Measurements from ENCODE around the gene DRC7.
"Not testable (repeated sequence)": the region's sequence is repeated elsewhere in the genome, so short reads cannot be mapped to it uniquely, and the experiment has no call there.

Gene DRC7

GRCh38 chr16:57740423-57741071 is 45.9 kb downstream of the DRC7 start:
- intact Hi-C loops (cut with DNase I), result no loop called here
- DNase-seq, result no peak

- intact Hi-C loops (cut with DNase I), result no loop called here
- DNase-seq, result no peak
Observed at GRCh38 chr16:57741660-57742191, 47.1 kb downstream of the DRC7 start.

GRCh38 chr16:57742543-57742942 is 47.9 kb downstream of the DRC7 start:
- intact Hi-C loops (cut with DNase I), result no loop called here
- no peak for DNase-seq

- intact Hi-C loops (cut with DNase I), result no loop called here
- no peak for DNase-seq
Observed at GRCh38 chr16:57743458-57743857, 48.9 kb downstream of the DRC7 start.

- DNase-seq, result no peak
- intact Hi-C loops (cut with DNase I), result no loop called here
Observed at GRCh38 chr16:57743886-57744641, 49.5 kb downstream of the DRC7 start.

GRCh38 chr16:57744642-57744903 is 50.0 kb downstream of the DRC7 start:
- intact Hi-C loops (cut with DNase I), result no loop called here
- no peak for DNase-seq

- intact Hi-C loops (cut with DNase I), result no loop called here
- DNase-seq, result no peak
Observed at GRCh38 chr16:57745768-57746167, 51.2 kb downstream of the DRC7 start.

GRCh38 chr16:57746316-57746715 is 51.7 kb downstream of the DRC7 start:
- intact Hi-C loops (cut with DNase I); DNase-seq: not testable (repeated sequence)

- intact Hi-C loops (cut with DNase I), result no loop called here
- no peak for DNase-seq
Observed at GRCh38 chr16:57747091-57747490, 52.5 kb downstream of the DRC7 start.

GRCh38 chr16:57747496-57747895 is 52.9 kb downstream of the DRC7 start:
- no peak for DNase-seq

GRCh38 chr16:57747996-57748395 is 53.4 kb downstream of the DRC7 start:
- no peak for DNase-seq
- intact Hi-C loops (cut with DNase I), result no loop called here

More at GRCh38 chr16:57747496-57747895, 52.9 kb downstream of the DRC7 start:
- intact Hi-C loops (cut with DNase I), result no loop called here

GRCh38 chr16:57748596-57748995 is 54.0 kb downstream of the DRC7 start:
- no peak for DNase-seq
- intact Hi-C loops (cut with DNase I), result no loop called here

GRCh38 chr16:57749101-57749692 is 54.6 kb downstream of the DRC7 start:
- no peak for DNase-seq
- intact Hi-C loops (cut with DNase I), result no loop called here

- DNase-seq, result no peak
- intact Hi-C loops (cut with DNase I), result loop anchor here (10.0 kb wide), 1 partner anchor 255 kb away; the partner anchor contains the start of genes USB1 and ZNF319
Observed at GRCh38 chr16:57749856-57750452, 55.3 kb downstream of the DRC7 start.

GRCh38 chr16:57750796-57751538 is 56.4 kb downstream of the DRC7 start:
- intact Hi-C loops (cut with DNase I), result loop anchor here (10.0 kb wide), 1 partner anchor 254 kb away; the partner anchor contains the start of genes USB1 and ZNF319
- no peak for DNase-seq

- intact Hi-C loops (cut with DNase I), result loop anchor here (10.0 kb wide), 1 partner anchor 253 kb away; the partner anchor contains the start of genes USB1 and ZNF319
- no peak for DNase-seq
Observed at GRCh38 chr16:57751539-57752202, 57.1 kb downstream of the DRC7 start.

GRCh38 chr16:57752203-57752580 is 57.6 kb downstream of the DRC7 start:
- DNase-seq, result no peak
- intact Hi-C loops (cut with DNase I), result loop anchor here (10.0 kb wide), 1 partner anchor 253 kb away; the partner anchor contains the start of genes USB1 and ZNF319
